Stimulated activated CD8-positive, alpha-beta memory T cell treated with anti-CD3 and anti-CD28 coated beads, Interleukin-4, amount 100 ng/mL, for 48 hours (primary cell): Measurements from ENCODE around the gene CARD11.

Experiments used
- DNase-seq: peaks from one replicate; pipeline ENCODE4 v3.0.0-alpha.2; 2020

Gene CARD11

GRCh38 chr7:3019801-3020200, 23.9 kb downstream of the CARD11 start:
- DNase-seq = no peak

GRCh38 chr7:3013975-3014792, 29.5 kb downstream of the CARD11 start:
- peak; percentile 10 for DNase-seq

- DNase-seq = no peak
These were observed 32.3 kb downstream of the CARD11 start for GRCh38 chr7:3011211-3011852.

- no peak for DNase-seq
These were observed 33.5 kb downstream of the CARD11 start for GRCh38 chr7:3010161-3010560.

GRCh38 chr7:3009086-3009485, 34.6 kb downstream of the CARD11 start:
- no peak for DNase-seq

- no peak for DNase-seq
These were observed 35.3 kb downstream of the CARD11 start for GRCh38 chr7:3008386-3008785.

GRCh38 chr7:3007696-3008095, 36.0 kb downstream of the CARD11 start:
- no peak for DNase-seq

GRCh38 chr7:3005257-3005656, 38.4 kb downstream of the CARD11 start:
- DNase-seq = no peak

GRCh38 chr7:3003936-3004335, 39.7 kb downstream of the CARD11 start:
- no peak for DNase-seq

GRCh38 chr7:3002631-3003030, 41.0 kb downstream of the CARD11 start:
- DNase-seq = no peak

GRCh38 chr7:3000566-3000965, 43.1 kb downstream of the CARD11 start:
- DNase-seq = no peak

- no peak for DNase-seq
These were observed 44.6 kb downstream of the CARD11 start for GRCh38 chr7:2999078-2999500.

GRCh38 chr7:2997014-2997413, 46.7 kb downstream of the CARD11 start:
- no peak for DNase-seq

GRCh38 chr7:2996141-2996540, 47.5 kb downstream of the CARD11 start:
- no peak for DNase-seq

GRCh38 chr7:2993868-2994267, 49.8 kb downstream of the CARD11 start:
- no peak for DNase-seq

- DNase-seq = no peak
These were observed 50.3 kb downstream of the CARD11 start for GRCh38 chr7:2993396-2993795.

GRCh38 chr7:2990949-2991470, 52.7 kb downstream of the CARD11 start:
- DNase-seq = no peak

- no peak for DNase-seq
These were observed 57.1 kb downstream of the CARD11 start for GRCh38 chr7:2986561-2986960.

GRCh38 chr7:2985866-2986265, 57.8 kb downstream of the CARD11 start:
- DNase-seq = no peak

GRCh38 chr7:2984091-2984490, 59.6 kb downstream of the CARD11 start:
- no peak for DNase-seq

GRCh38 chr7:2983586-2983985, 60.1 kb downstream of the CARD11 start:
- DNase-seq = no peak

- peak; percentile 73 for DNase-seq
These were observed 60.8 kb downstream of the CARD11 start for GRCh38 chr7:2982831-2983230.

GRCh38 chr7:2982401-2982800, 61.3 kb downstream of the CARD11 start:
- DNase-seq = no peak

- no peak for DNase-seq
These were observed 62.6 kb downstream of the CARD11 start for GRCh38 chr7:2981103-2981480.
